H9 (cell line): ENCODE measurements around the gene STRN. TPM values are rescaled to one million over a fixed set of nuclear protein-coding genes. Genes with fewer than 3 reads are reported as not detected.

Experiments
- DNase-seq: peaks from one replicate; pipeline ENCODE4 v3.0.0-alpha.2; 2017
- H2AFZ ChIP-seq: one replicate; pipeline ENCODE4 v1.6.1; 2013; ENCODE audit warnings: mild to moderate bottlenecking, low read length, control low read depth, moderate library complexity
- H2AK5ac ChIP-seq: 2 replicates; pipeline ENCODE4 v1.6.1; 2013; ENCODE audit warnings: low read length, control low read depth, mixed read lengths; ENCODE audit not compliant: insufficient read length
- H2BK120ac ChIP-seq: one replicate; pipeline ENCODE4 v1.6.1; 2013; ENCODE audit warnings: low read depth, mild to moderate bottlenecking, low read length, control low read depth, inconsistent platforms; ENCODE audit not compliant: poor library complexity, severe bottlenecking
- H2BK12ac ChIP-seq: 2 replicates; pipeline ENCODE4 v1.6.1; 2013; ENCODE audit warnings: low read length, control low read depth, mixed read lengths, low read depth; ENCODE audit not compliant: insufficient read length
- H2BK15ac ChIP-seq: 2 replicates; pipeline ENCODE4 v1.6.1; 2013; ENCODE audit warnings: low read depth, low read length, control low read depth
- H2BK20ac ChIP-seq: one replicate; pipeline ENCODE4 v1.6.1; 2013; ENCODE audit warnings: low read depth, mild to moderate bottlenecking, low read length, control low read depth, inconsistent platforms; ENCODE audit not compliant: poor library complexity, severe bottlenecking
- H2BK5ac ChIP-seq: 2 replicates; pipeline ENCODE4 v1.6.1; 2013; ENCODE audit warnings: low read length, control low read depth, mixed read lengths; ENCODE audit not compliant: insufficient read length
- H3K14ac ChIP-seq: 2 replicates; pipeline ENCODE4 v1.6.1; 2013; ENCODE audit warnings: low read length, control low read depth; ENCODE audit not compliant: insufficient read depth
- H3K18ac ChIP-seq: 2 replicates; pipeline ENCODE4 v1.6.1; 2013; ENCODE audit warnings: low read depth, mild to moderate bottlenecking, mixed read lengths, low read length, control low read depth; ENCODE audit not compliant: insufficient read length
- H3K23ac ChIP-seq: 2 replicates; pipeline ENCODE4 v1.6.1; 2013; ENCODE audit warnings: low read length, control low read depth, mixed read lengths, low read depth; ENCODE audit not compliant: insufficient read length
- H3K23me2 ChIP-seq: 2 replicates; pipeline ENCODE4 v1.6.1; 2013; ENCODE audit warnings: low read depth, mild to moderate bottlenecking, mixed read lengths, low read length, control low read depth; ENCODE audit not compliant: insufficient read length, poor library complexity, severe bottlenecking
- H3K27ac ChIP-seq: 2 replicates; pipeline ENCODE4 v1.5.1; 2013; ENCODE audit warnings: low read length, control low read depth, mixed read lengths, low read depth; ENCODE audit not compliant: insufficient read length
- H3K27me3 ChIP-seq: 2 replicates; pipeline ENCODE4 v1.6.1; 2013; ENCODE audit warnings: low read length, control low read depth, inconsistent platforms; ENCODE audit not compliant: insufficient read depth
- H3K4ac ChIP-seq: 2 replicates; pipeline ENCODE4 v1.6.1; 2013; ENCODE audit warnings: low read depth, mild to moderate bottlenecking, control low read depth, inconsistent platforms, low read length, moderate library complexity
- H3K4me1 ChIP-seq: 2 replicates; pipeline ENCODE4 v1.6.1; 2013; ENCODE audit warnings: low read length, control low read depth, inconsistent platforms; ENCODE audit not compliant: insufficient read depth
- H3K4me2 ChIP-seq: 2 replicates; pipeline ENCODE4 v1.6.1; 2013; ENCODE audit warnings: low read length, control low read depth, mixed read lengths; ENCODE audit not compliant: insufficient read length, insufficient read depth
- H3K56ac ChIP-seq: 2 replicates; pipeline ENCODE4 v1.6.1; 2013; ENCODE audit warnings: low read depth, mild to moderate bottlenecking, mixed read lengths, low read length, control low read depth; ENCODE audit not compliant: insufficient read length
- H3K79me1 ChIP-seq: 2 replicates; pipeline ENCODE4 v1.6.1; 2013; ENCODE audit warnings: low read depth, mild to moderate bottlenecking, moderate library complexity, low read length, control low read depth, inconsistent platforms; ENCODE audit not compliant: insufficient read depth, poor library complexity, severe bottlenecking
- H3K79me2 ChIP-seq: 2 replicates; pipeline ENCODE4 v1.6.1; 2013; ENCODE audit warnings: low read length, control low read depth, inconsistent platforms; ENCODE audit not compliant: insufficient read depth
- H3K9ac ChIP-seq: 2 replicates; pipeline ENCODE4 v1.6.1; 2013; ENCODE audit warnings: low read length, control low read depth, mixed read lengths; ENCODE audit not compliant: insufficient read length; ENCODE audit errors: extremely low read depth
- H3K9me3 ChIP-seq: one replicate; pipeline ENCODE4 v1.6.1; 2013; ENCODE audit warnings: low read depth, low read length, inconsistent platforms; ENCODE audit not compliant: control insufficient read depth
- H3T11ph ChIP-seq: one replicate; pipeline ENCODE4 v1.6.1; 2013; ENCODE audit warnings: mild to moderate bottlenecking, low read length, control low read depth, inconsistent platforms
- H4K20me1 ChIP-seq: one replicate; pipeline ENCODE4 v1.6.1; 2013; ENCODE audit not compliant: control insufficient read depth, insufficient read length, insufficient read depth
- H4K5ac ChIP-seq: 2 replicates; pipeline ENCODE4 v1.6.1; 2013; ENCODE audit warnings: low read depth, mild to moderate bottlenecking, mixed read lengths, low read length, control low read depth; ENCODE audit not compliant: insufficient read length
- H4K8ac ChIP-seq: replicated peaks from 2 replicates; pipeline ENCODE4 v1.6.1; 2013; ENCODE audit warnings: low read length, control low read depth, mixed read lengths, low read depth; ENCODE audit not compliant: insufficient read length
- H4K91ac ChIP-seq: 2 replicates; pipeline ENCODE4 v1.6.1; 2013; ENCODE audit warnings: low read depth, mild to moderate bottlenecking, moderate library complexity, mixed read lengths, low read length, control low read depth; ENCODE audit not compliant: insufficient read length
- H3K27ac Mint-ChIP-seq, 3 experiments: 2 replicates in 2 of 3; 3 replicates in 1 of 3; pipeline ENCODE4 v1.8.0; 2020 to 2021; ENCODE audit warnings: mixed read lengths in 3 of 3, mild to moderate bottlenecking in 1 of 3, moderate library complexity in 1 of 3
- H3K27me3 Mint-ChIP-seq: 2 replicates; pipeline ENCODE4 v1.8.0; 2021; ENCODE audit warnings: low read depth, mild to moderate bottlenecking, moderate library complexity, mixed read lengths
- H3K36me3 Mint-ChIP-seq, 3 experiments: 2 replicates in 2 of 3; 3 replicates in 1 of 3; pipeline ENCODE4 v1.8.0; 2020 to 2021; ENCODE audit warnings: low read depth in 3 of 3, mixed read lengths in 3 of 3; ENCODE audit not compliant: insufficient read depth in 1 of 3
- H3K4me1 Mint-ChIP-seq, 2 experiments: 2 replicates each; pipeline ENCODE4 v1.8.0; 2020; ENCODE audit warnings: mixed read lengths in 2 of 2
- H3K4me3 Mint-ChIP-seq, 2 experiments: 2 replicates in 1 of 2; 3 replicates in 1 of 2; pipeline ENCODE4 v1.8.0; 2020 to 2021; ENCODE audit warnings: mild to moderate bottlenecking in 2 of 2, mixed read lengths in 2 of 2, moderate library complexity in 1 of 2
- H3K9me3 Mint-ChIP-seq, 2 experiments: 2 replicates in 1 of 2; 3 replicates in 1 of 2; pipeline ENCODE4 v1.8.0; 2020; ENCODE audit warnings: mild to moderate bottlenecking in 2 of 2, mixed read lengths in 2 of 2, moderate library complexity in 1 of 2
- CTCF ChIP-seq: fragments of 200-600 bp; sonication (generic); conservative IDR thresholded peaks from 3 replicates; pipeline ENCODE4 v1.8.0; 2021; ENCODE audit warnings: antibody characterized with exemption, mild to moderate bottlenecking
- WGBS: extraction: QIAGEN DNeasy Blood & Tissue Kit; methylation state at CpG from one replicate; pipeline ENCODE4 v1.1.7; 2013; ENCODE audit warnings: missing lambda C conversion rate, low lambda C conversion rate, mixed read lengths; ENCODE audit not compliant: insufficient read length; ENCODE audit errors: extremely low coverage; 5-methylcytosine and 5-hydroxymethylcytosine counted together
- total RNA-seq: library from RNA; stranded (reverse); gene quantifications from 2 replicates; pipeline ENCODE4 v1.2.1, GENCODE V29; 2021

STRN gene
- total RNA-seq, 1 experiment from 2014 or later, result 31.7 TPM

GRCh38 chr2:36797324-36798070 lies 168.8 kb downstream of the STRN start:
- Histone ChIP-seq H3K4ac (no peak overlapping the region), H3K14ac (no peak overlapping the region), H2BK5ac (no peak overlapping the region), H3K4me2 (no peak overlapping the region), H2BK20ac (no peak overlapping the region), H3K9me3 (no peaks in the 10 kb centered on the region), H3K27ac (no peak overlapping the region), H3K27me3 (no peaks in the 10 kb centered on the region), H3T11ph (no peak overlapping the region), H2BK12ac (no peak overlapping the region), H2BK120ac (no peak overlapping the region), H3K79me2 (no peaks in the 10 kb centered on the region), H4K91ac (no peak overlapping the region), H4K8ac (no peak overlapping the region), H3K23ac (no peak overlapping the region), H3K9ac (no peak overlapping the region), H2BK15ac (no peak overlapping the region), H3K56ac (no peak overlapping the region), H2AFZ (no peak overlapping the region), H2AK5ac (no peak overlapping the region), H3K79me1 (no peaks in the 10 kb centered on the region), H3K18ac (no peak overlapping the region), H3K4me1 (no peaks in the 10 kb centered on the region; the same call in 1 of the 2 replicates), H3K23me2 (peaks cover 2% of the 10 kb centered on the region), H4K5ac (no peak overlapping the region), H4K20me1 (no peaks in the 10 kb centered on the region)
- no peaks in the 10 kb centered on the region for H3K36me3 Mint-ChIP-seq
- no peaks in the 10 kb centered on the region for H3K9me3 Mint-ChIP-seq
- WGBS, result no CpG with 5 or more reads among the region's 6 CpGs
- H3K27ac Mint-ChIP-seq, result no peak overlapping the region
- no peak overlapping the region for H3K4me3 Mint-ChIP-seq
- H3K4me1 Mint-ChIP-seq, result peaks cover 11 to 13% of the 10 kb centered on the region in 2 experiments
- no peak for DNase-seq
- no peaks in the 10 kb centered on the region for H3K27me3 Mint-ChIP-seq
- TF ChIP-seq CTCF, result no peak

Other genes with a start within 250 kb of the STRN start
- gene HEATR5B, start 117.8 kb upstream of the STRN start, total RNA-seq, result 12.2 and 14.0 TPM in 2 replicates
- 2.9 and 3.1 TPM in 2 replicates for gene GPATCH11, start 118.0 kb upstream of the STRN start, total RNA-seq
- 54.2 and 55.7 TPM in 2 replicates for gene EIF2AK2, start 190.4 kb upstream of the STRN start, total RNA-seq
- not detected in 2 replicates for gene SULT6B1, start 222.1 kb upstream of the STRN start, total RNA-seq
- gene CEBPZOS, start 230.0 kb upstream of the STRN start, total RNA-seq, result 0.64 and 1.5 TPM in 2 replicates